Astrocyte (in vitro differentiated cells and primary cell): ENCODE measurements around the gene PDGFC.

Experiments
- CTCF ChIP-seq: IDR thresholded peaks from 2 replicates; pipeline ENCODE4 v1.5.1; 2011; ENCODE audit warnings: low read depth, mild to moderate bottlenecking, inconsistent platforms, low read length, moderate library complexity; ENCODE audit not compliant: insufficient read depth
- EZH2 ChIP-seq: IDR thresholded peaks from 2 replicates; pipeline ENCODE4 v1.6.1; 2012; ENCODE audit warnings: mild to moderate bottlenecking, low read length, inconsistent platforms; ENCODE audit not compliant: insufficient read depth

DNA sequence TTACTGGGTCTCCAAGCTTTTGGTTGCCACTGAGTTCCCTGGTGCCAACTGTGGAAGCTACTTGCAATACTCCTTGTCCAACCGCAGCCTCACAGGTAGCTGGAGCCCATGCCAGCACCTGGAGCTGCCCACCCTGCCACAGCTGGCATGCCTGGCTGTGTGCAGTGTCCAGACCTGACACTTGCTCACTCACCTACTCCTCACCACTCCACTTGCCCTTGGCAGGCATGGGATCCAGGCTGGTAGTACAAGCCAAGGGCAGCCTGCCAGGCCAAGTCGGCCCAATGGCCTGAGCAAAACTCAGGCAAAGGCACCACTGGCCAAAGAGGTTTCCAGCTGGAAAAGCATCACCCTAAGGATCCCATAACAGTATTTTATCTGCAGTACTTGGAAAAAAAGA lies 246.3 kb downstream of the PDGFC start:
- no peak for TF ChIP-seq CTCF
- no peak for TF ChIP-seq EZH2
